Kidney capillary endothelial cell (primary cell): ENCODE measurements around the gene PPP1R1C.
"Not testable (repeated sequence)": the region's sequence is repeated elsewhere in the genome, so short reads cannot be mapped to it uniquely, and the experiment has no call there.

ENCODE experiments used
- DNase-seq: peaks from one replicate; pipeline ENCODE4 v3.0.0-alpha.2; 2018; ENCODE audit warnings: low spot score

The PPP1R1C gene, protein sequence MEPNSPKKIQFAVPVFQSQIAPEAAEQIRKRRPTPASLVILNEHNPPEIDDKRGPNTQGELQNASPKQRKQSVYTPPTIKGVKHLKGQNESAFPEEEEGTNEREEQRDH

DNA sequence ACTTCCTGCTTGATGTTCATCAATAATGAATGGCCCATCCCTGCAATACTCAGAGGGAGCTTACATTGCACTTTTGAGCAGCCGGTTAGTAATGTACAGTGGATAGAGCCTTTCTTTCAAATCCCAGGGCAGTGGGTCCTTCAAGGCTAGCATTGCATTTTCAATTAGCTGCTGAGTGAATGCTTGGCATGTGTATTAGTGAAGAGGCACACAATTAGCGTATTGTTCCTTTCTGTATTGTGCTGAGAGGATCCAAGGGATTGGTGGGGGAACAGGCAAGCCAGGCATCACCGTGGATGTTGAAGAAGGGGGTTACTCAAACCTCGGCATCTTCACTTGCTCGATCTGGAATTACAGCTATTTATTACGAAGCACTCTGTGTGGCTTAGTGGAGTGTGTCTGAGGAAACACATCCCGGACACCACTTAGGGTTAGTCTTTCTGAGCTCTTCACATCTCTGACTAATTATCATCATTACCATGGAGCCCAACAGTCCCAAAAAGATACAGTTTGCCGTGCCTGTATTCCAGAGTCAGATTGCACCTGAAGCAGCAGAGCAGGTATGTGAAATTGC is at the start of gene PPP1R1C:
PPP1R1C (plus strand) TSS at position 222 of the 574 bp plus-strand sequence; CDS start at position 480, 258 bp downstream.
- no peak for DNase-seq

DNA sequence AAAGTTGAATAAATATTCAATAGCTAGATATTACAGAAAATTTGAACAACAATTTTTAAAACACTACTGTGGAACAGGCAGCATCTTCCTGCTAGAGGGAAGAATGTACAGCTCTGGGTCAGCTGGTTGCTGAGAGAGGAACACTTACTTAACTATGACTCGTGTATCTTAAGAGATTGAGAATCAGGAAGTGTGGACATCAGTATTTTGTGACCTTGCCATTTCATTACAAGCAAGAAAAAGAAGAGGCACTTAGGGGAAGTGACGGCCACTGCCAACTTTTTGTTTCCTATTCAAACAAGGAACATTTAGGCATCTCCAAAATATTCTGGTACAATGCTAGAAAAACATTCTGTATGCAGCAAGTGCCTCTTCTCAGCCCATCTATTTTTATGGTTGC is 48.2 kb upstream of the PPP1R1C start:
- DNase-seq = no peak

DNA sequence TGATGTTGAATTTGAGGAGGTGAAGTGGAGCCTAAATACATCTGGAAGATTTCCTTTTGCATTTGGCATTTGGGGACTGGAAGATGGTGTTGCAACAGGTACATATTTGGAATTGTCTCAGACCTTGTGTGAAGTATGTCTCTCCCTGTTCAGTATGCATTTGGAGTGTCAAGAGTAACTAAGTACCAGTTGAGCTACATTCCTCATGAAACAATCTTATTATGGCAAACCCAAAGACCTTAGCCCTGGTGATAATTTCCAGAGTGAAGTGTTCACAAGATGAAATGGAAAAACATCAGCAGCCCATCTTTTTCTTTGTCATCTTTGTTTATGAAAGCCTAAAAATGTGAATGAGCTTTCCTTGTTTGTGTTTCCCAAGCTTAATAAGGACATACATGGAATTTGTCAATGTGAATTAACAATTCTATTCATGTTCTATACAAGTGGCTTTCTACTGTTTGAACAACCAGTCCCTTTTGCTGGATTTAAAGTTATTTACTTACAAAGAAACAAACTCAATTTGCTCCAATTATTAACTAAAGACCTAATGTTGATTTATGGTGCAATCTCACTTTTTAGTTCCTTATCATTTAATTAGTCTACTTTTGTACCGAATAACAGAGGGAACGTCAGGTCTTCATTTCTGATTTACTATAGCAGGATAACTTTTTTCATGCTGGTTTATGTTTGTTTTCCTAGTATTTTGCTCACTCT is 42.1 kb upstream of the PPP1R1C start:
- DNase-seq = no peak

DNA sequence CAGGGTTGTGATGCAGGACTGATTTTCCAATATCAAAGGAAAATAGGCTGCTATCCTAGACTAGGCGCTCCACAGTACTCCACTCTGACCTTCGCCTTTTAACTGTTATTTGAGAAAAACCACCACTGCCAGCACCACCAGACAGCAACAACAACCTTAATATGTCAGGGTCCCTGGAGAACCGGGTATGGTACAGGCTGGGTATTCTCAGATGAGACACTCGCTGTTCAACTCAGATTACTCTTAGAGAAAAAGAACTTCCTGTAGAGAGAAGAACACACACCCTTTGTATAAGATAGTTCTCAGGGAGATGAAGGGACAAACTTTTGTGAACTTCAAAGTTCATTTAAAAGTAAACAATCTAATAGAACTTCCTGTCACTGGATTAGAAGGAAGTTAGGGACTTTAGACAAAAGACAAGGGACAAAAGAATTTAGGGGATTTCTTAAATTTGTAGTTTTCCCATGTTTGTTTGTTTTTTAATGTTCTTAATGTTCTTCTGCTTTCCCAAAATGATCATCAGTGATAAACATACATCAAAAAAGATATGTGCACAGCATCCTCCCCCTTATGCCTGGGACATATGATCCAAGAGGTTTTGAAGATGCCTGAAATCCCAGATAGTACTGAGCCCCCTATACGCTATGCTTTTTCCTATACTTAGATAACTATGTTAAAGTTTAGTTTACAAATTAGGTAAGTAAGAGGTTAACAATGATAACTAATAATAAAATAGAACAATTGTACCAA is 41.3 kb upstream of the PPP1R1C start:
- no peak for DNase-seq

DNA sequence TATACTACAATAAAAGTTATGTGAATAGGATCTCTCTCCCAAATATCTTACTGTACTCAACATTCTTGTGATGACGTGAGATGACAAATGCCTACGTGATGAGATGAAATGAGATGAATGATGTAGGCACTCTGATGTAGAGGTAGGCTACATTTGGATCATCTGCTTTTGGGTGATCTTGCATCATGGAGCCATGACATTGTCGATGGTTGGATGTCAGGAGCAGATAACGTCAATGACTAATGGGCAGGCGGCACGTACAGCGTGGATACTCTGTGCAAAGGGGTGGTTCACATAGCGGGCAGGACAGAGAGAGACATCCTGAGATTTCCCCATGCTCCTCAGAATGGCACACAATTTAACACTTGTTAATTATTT is 40.8 kb upstream of the PPP1R1C start:
- DNase-seq = no peak

DNA sequence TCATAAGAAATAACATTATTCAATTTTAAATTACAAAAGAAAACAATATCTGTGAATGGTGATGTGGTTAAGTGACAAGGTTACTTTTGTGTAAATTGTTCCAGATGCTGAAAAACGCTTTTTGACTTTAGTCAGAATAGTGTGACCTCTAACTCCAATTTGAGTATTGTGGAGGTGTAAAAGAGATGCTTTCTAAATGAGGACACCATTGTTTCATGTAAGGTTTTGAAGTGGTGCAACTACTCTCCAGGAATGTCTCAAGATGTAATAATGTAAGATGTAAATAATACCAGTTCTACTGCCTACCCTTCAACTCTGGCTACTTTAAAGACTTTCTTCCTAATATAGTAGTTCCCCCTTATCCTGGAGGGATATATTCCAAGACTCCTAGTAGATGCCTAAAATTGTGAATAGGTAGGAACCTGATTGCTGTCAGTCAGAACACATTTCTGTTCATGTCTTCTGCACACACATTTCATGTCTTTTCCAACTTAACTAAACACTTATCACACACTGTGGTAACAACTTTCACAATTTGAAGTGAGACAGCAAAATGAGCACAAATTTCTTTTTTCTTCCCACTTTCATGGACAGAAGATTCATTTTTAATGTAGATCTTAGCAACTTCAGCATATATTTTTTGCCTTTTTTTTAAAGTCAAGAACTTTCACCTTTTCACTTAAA is 39.1 kb upstream of the PPP1R1C start:
- DNase-seq = no peak

DNA sequence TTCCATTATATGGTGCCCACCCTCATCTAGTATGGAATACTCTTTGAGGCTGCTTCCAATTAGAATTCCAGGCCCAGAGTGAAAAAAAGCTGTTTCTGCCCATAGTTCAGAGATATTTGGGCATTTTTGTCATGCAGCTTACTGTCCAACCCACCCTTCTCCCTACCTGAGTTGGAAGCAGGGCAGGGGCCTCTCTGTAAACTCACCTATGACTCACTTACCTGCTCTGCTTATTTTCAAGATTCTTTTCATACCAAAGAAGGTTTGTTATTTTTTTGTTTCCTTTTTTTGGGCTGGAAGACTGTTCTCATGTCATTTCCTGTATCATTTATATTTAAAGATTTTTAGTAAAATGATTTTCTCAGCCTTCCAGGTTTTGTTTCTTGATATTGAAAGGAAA is 38.4 kb upstream of the PPP1R1C start:
- no peak for DNase-seq

DNA sequence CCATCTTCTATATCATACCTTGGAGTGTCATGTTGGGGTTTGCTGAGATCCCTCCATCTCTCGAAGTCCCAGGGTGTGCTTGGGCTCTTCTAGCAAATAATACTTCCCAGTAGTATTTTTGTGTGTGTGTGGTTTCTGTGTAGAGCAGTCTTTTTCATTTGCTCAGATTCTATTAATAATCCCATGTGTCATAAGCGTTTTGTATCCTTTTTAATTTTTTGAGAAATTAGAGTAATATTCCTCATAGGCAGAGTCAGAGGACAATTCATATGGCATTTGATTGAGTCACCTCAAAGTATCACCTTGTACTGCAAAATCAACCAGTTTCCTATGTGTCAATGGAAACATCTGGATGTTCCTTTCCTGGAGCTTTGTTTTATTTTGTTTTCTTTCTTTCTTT is 37.4 kb upstream of the PPP1R1C start:
- DNase-seq = peak; percentile 59

DNA sequence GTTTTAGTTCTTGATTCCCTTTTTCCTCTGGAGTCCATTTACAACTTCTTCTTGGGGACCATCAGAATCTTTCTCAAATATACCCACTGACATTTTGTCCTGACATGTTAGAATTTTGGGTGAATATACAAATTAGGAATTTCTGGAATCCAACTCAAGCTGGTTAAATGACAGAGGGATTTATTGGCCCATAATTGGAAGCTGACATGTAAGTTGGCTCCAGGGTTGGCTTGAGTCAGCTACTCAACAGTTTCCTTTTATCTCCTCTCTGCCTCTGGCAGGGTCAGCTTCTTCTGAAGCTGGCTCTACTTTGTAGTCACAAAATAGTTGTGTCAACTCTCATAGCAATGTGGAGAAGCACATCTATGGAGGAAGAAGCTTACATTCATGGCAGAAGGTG is 36.6 kb upstream of the PPP1R1C start:
- no peak for DNase-seq

DNA sequence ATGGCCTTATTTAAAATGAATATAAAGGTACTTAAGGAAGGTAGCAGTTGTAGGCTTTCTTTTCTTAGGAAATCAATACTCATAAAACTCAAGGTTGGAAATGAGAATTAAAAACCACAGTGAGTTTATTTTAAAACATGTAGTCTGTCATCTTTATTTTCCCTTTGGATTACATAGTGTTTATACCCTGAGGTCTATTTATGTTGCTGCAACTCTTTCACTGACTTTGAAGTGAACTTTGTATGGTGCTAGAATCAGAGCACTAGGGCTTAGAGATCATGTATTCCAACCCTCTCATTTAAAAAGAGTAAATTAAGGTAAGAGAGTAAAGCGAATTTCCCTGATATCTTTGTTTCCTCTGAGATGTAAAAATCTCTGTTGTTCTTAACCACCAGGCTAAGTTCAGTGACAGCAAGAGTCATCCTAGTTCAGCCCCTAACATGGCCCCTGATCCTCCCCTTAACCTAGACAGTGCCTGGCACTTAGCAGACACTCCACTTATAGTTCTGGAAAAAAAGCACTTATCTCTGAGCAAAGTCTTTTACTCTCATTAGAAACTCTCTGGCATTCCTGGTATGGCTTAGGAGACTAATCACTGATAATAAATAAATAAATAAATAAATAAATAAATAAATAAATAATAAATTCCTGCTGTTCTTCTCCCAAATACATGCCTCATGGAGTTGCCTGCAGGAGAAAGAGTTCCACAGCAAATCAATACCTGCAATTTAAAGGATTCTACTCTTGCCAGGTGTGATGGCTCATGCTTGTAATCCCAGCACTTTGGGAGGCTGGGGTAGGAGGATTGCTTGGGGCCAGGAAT is 33.0 kb upstream of the PPP1R1C start:
- DNase-seq = no peak

DNA sequence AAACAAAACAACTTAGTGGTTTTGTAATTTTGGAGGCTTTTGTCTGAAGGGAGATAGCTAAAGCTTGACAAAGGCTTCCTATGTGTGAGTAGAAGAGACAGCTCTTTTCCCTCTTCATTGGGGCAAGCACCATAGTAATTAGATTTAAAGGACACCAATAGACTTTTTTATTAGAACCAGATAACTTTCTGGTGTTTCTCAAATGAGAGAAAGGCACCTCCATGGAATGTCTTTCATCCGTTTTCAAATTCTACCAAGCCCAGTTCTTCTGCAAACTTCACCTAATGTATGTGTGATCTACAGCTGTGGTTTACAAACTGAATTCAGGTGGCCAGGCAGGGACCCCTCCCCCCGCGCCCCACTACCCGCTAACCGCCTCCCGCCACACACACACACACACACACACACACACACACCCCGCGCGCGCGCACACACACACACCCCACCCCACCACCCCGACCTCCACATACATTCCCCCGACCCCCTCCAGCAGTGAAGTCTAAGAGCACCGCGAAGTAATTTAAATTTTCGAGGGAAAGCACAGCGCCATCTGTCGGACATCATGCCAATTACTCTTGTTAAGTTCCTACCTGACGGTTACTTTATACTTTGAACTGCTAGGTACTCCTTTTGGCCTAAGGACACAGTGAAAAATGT is 31.6 kb upstream of the PPP1R1C start:
- DNase-seq = peak; percentile 72

DNA sequence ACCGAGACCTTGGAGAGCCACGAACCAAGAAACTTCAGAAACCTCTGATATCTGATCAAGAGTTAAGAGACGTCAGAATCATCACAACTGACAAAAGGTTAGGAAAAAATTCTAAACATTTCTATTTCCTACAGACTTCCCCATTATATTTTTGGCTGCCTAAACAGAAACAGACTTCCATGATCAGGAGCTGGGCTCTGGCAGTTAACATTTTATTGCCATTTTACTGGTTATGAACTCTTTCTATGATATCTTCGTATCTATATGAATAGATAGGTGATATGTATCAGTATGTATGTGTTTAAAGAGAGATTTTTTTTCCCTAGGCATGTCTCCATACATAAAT is 31.1 kb upstream of the PPP1R1C start:
- DNase-seq = no peak

DNA sequence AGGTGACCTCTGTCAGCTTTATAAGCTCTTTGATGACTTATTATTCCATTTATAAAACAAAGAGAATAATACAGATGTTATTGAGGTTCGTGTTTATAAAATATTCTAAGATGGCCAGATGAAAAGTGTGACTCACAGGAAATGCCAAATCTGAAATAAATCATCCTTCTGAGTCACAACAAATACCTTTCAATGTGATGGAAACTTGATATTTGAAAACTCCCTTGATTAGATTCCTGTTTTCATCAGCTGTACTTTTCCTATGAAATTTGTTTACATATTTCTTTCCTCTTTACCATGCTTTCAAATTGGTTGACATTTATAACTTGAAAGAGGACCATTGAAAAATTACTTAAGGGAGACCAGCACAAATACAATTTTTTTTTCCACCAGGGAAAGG is 30.6 kb upstream of the PPP1R1C start:
- DNase-seq = peak; percentile 90

DNA sequence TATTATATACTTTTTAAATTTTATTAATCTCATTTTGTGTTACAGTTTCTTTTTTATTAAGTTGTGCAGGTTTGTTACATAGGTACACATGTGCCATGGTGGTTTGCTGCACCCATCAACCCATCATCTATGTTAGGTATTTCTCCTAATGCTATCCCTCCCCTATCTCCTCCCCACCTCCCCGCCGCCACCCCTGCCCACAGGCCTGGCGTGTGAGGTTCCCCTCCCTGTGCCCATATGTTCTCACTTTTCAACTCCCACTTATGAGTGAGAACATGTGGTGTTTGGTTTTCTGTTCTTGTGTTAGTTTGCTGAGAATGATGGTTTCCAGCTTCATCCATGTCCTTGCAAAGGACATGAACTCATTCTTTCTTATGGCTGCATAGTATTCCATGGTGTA is 29.8 kb upstream of the PPP1R1C start:
- DNase-seq = not testable (repeated sequence)

DNA sequence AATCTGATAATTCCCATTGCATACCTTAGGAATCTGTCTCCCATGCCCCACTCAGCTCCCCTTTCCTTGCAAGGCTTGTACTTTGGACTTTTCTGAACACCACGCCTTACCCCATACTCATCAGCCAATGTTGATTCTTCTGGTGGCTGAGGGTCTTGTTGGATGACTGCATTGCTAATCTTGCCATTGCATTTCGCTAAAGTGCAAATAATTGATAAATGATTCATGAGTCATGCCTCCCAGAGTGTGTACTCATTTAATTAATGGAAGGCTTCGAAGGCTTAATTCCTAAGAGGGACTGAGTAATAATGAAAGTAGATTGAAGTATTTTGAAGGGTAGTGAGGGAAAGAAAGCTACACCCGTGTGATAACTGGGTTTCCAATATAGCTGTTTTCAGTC is 28.0 kb upstream of the PPP1R1C start:
- DNase-seq = no peak

DNA sequence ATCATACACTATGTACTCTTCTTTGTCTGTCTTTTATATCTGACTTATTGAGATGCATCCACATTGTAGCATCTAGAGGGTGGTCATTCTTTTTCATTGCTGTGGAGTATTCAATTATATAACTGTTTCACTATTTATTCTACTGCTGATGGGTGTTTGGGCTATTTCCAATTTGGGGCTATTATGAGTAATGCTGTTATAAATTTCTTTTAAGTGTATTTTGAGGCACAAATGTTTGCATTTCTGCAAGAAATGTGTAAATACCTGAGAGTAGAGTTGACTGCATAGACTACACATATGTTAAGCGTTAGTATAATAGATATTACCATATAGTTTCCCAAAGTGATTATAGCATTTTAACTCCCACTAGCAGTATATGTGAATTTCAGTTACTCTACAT is 26.9 kb upstream of the PPP1R1C start:
- DNase-seq = no peak

DNA sequence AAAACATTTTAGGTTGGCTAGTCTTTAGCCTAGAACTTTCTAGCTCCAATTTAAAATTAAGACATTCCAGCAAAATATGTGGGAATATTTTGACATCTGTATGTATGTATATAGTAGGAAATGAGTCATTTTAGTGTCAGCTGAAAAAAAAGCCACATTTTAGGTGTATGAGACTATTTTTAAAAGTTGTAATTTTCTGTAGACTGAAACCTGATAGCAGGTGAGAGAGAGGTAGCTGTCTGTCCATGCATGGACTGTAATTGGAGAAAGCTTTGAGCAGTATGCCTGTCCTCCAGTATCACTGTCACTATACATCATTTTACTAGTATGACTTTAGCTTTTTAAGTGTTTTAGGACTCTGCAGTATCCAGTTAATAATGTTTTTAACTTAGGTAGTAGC is 26.1 kb upstream of the PPP1R1C start:
- peak; percentile 48 for DNase-seq

DNA sequence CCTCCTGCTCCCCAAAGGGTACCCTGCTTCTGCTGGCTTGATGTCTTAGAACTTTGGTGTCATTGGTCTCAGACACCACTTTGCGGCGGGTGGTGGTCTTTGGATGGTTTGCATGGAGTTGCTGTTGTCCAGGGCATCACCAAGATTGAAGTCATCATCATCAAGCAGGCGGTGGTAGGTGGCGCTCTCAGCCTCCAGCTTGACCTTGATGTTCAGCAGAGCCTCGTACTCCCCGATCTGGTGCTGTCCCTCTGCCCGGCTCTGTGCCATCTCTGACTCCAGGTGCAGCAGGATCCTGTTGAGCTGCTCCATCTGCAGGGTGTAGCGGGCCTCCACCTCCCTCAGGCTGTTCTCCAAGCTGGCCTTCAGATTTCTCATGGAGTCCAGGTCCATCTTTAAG is 24.5 kb upstream of the PPP1R1C start:
- DNase-seq = not testable (repeated sequence)

DNA sequence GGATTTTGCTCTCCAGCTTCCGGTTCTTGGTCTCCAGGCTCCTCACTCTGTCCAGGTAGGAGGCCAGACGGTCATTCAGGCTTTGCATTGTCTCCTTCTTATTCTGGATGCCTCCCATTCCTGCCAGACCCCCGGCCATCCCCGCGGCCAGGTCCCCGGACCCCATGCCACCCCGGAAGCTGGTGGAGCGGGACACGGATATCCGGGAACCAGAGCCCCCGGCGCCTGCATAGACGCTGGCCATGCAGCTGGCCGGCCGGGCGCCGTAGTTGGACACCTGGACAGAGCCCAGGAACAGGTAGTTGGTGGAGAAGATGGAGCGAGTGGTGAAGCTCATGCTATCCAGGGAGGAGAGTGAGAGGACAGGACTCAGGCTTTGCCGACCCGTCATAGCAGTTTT is 23.5 kb upstream of the PPP1R1C start:
- DNase-seq = no peak

DNA sequence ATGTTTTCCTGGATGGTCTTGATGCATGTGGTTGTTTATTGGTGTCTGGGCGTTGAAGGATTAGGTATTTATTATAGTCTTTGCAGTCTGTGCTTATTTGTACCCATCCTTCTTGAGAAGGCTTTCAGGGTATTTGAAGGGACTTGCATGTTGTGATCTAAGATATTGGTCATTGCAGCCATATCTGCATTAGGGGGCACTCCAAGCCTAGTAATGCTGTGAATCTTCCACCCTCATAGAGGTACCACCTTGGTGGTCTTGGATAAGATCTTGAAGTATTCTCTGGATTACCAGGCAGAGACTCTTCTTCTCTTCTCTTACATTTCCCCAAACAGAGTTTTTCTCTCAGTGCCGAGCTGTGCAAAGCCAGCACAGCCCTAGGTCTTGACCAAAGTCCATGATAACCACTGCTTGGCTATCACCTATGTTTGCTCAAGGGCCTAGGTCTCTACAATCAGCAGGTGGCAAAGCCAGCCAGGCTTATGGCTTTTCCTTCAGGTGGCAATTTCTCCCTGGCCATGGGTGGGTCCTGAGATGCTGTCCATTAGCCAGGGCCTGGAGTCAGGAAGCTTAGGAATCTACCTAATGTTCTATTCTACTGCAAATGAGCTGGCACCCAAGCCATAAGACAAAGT is 15.4 kb upstream of the PPP1R1C start:
- DNase-seq = no peak

DNA sequence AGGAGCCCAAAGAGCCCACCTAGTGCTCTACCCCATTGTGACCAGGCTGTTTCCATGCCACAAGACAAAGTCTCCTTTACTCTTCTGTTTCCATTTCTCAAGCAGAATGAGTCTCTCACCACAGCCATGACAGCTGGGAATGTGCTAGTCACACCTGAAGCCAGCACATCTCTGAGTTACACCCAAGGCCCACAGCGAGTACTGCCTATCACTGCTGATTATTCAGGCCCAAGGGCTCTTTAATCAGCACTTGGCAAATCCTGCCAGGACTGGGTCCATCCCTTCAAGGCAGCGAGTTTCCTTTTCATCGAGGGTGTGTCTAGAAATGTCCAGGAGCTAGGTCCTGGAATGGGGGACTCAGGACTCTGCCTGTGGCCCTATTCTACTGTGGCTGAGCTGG is 14.6 kb upstream of the PPP1R1C start:
- DNase-seq = no peak
